SK-N-SH treated with all-trans-retinoic acid at 6 μM for 48 hours (cell line): ENCODE results near the gene RPA3.

ENCODE experiments used
- ATAC-seq: fragments of 200-7000 bp; cut with Tn5 transposase; 3 replicates; pipeline ENCODE4 v1.9.1; 2020; ENCODE audit warnings: mild to moderate bottlenecking, moderate library complexity
- BACH2 ChIP-seq: fragments of 250-450 bp; sonication (Bioruptor Pico); IDR thresholded peaks from 2 replicates; pipeline ENCODE4 v1.9.0; 2021; ENCODE audit warnings: mild to moderate bottlenecking, borderline replicate concordance
- CSRNP3 ChIP-seq: fragments of 250-450 bp; sonication (Bioruptor Pico); IDR thresholded peaks from 2 replicates; pipeline ENCODE4 v1.5.1; 2021; ENCODE audit warnings: mild to moderate bottlenecking, moderate library complexity
- GLIS3 ChIP-seq: fragments of 250-450 bp; sonication (Bioruptor Pico); IDR thresholded peaks from 2 replicates; pipeline ENCODE4 v1.5.0; 2020; ENCODE audit warnings: mild to moderate bottlenecking, moderate library complexity
- ISL1 ChIP-seq: fragments of 250-450 bp; sonication (Bioruptor Pico); IDR thresholded peaks from 2 replicates; pipeline ENCODE4 v2.1.2; 2022; ENCODE audit warnings: mild to moderate bottlenecking, moderate library complexity
- OSR1 ChIP-seq: fragments of 250-450 bp; sonication (Bioruptor Pico); IDR thresholded peaks from 2 replicates; pipeline ENCODE4 v1.8.0; 2022; ENCODE audit warnings: moderate library complexity, mild to moderate bottlenecking, inconsistent platforms
- POU6F1 ChIP-seq: fragments of 250-450 bp; sonication (Bioruptor Pico); IDR thresholded peaks from 2 replicates; pipeline ENCODE4 v1.8.0; 2021; ENCODE audit warnings: low read depth, mild to moderate bottlenecking, moderate library complexity, borderline replicate concordance
- PPARA ChIP-seq: fragments of 250-450 bp; sonication (Bioruptor Pico); IDR thresholded peaks from 2 replicates; pipeline ENCODE4 v1.5.0; 2020; ENCODE audit warnings: mild to moderate bottlenecking, borderline replicate concordance
- RARB ChIP-seq: fragments of 250-450 bp; sonication (Bioruptor Pico); IDR thresholded peaks from 2 replicates; pipeline ENCODE4 v1.8.0; 2021; ENCODE audit warnings: mild to moderate bottlenecking, moderate library complexity
- SNAI2 ChIP-seq: fragments of 250-450 bp; sonication (Bioruptor Pico); IDR thresholded peaks from 2 replicates; pipeline ENCODE4 v1.5.0; 2020; ENCODE audit warnings: mild to moderate bottlenecking, moderate library complexity
- TCF4 ChIP-seq: fragments of 250-450 bp; sonication (Bioruptor Pico); IDR thresholded peaks from 2 replicates; pipeline ENCODE4 v1.8.0; 2021; ENCODE audit warnings: mild to moderate bottlenecking, moderate library complexity, borderline replicate concordance
- TOX ChIP-seq: fragments of 250-450 bp; sonication (Bioruptor Pico); IDR thresholded peaks from 2 replicates; pipeline ENCODE4 v1.8.0; 2021; ENCODE audit warnings: mild to moderate bottlenecking, moderate library complexity, borderline replicate concordance
- ZC3H10 ChIP-seq: fragments of 250-450 bp; sonication (Bioruptor Pico); IDR thresholded peaks from 2 replicates; pipeline ENCODE4 v1.5.1; 2021; ENCODE audit warnings: mild to moderate bottlenecking, moderate library complexity
- ZFP3 ChIP-seq: fragments of 250-450 bp; sonication (Bioruptor Pico); IDR thresholded peaks from 2 replicates; pipeline ENCODE4 v1.5.0; 2020; ENCODE audit warnings: mild to moderate bottlenecking, moderate library complexity
- ZNF565 ChIP-seq: fragments of 450-650 bp; formaldehyde crosslinking; conservative IDR thresholded peaks from 2 replicates; pipeline ENCODE4 v1.5.0; 2020; ENCODE audit warnings: low read depth, mild to moderate bottlenecking, moderate library complexity
- ZNF70 ChIP-seq: fragments of 450-650 bp; formaldehyde crosslinking; IDR thresholded peaks from 2 replicates; pipeline ENCODE4 v1.5.0; 2020; ENCODE audit warnings: mild to moderate bottlenecking, moderate library complexity
- ZNF8 ChIP-seq: fragments of 450-650 bp; formaldehyde crosslinking; IDR thresholded peaks from 2 replicates; pipeline ENCODE4 v1.5.0; 2020; ENCODE audit warnings: mild to moderate bottlenecking, moderate library complexity
- TF ChIP-seq, protein P1 (sequence below): fragments of 250-450 bp; sonication (Bioruptor Pico); IDR thresholded peaks from 2 replicates; pipeline ENCODE4 v1.5.1; 2020; ENCODE audit warnings: low read depth, mild to moderate bottlenecking, moderate library complexity
- TF ChIP-seq, protein P2 (sequence below): fragments of 250-450 bp; sonication (Bioruptor Pico); IDR thresholded peaks from 2 replicates; pipeline ENCODE4 v1.5.0; 2020; ENCODE audit warnings: mild to moderate bottlenecking, moderate library complexity
- TF ChIP-seq, protein P3 (sequence below): fragments of 250-450 bp; sonication (Bioruptor Pico); IDR thresholded peaks from 2 replicates; pipeline ENCODE4 v1.8.0; 2020; ENCODE audit warnings: mild to moderate bottlenecking, moderate library complexity, borderline replicate concordance

The RPA3 gene

GRCh38 chr7:7650682-7651206, 67.7 kb downstream of the RPA3 start:
- no peak for ATAC-seq
- no peak for TF ChIP-seq PPARA (CRISPR knock-in tag)
- TF ChIP-seq TCF4, result no peak
- TF ChIP-seq ZNF70 (CRISPR knock-in tag), result no peak
- TF ChIP-seq ZC3H10 (CRISPR knock-in tag), result no peak
- TF ChIP-seq ZNF565 (CRISPR knock-in tag), result no peak
- TF ChIP-seq GLIS3 (CRISPR knock-in tag), result no peak
- TF ChIP-seq OSR1, result no peak
- TF ChIP-seq, protein P1, sequence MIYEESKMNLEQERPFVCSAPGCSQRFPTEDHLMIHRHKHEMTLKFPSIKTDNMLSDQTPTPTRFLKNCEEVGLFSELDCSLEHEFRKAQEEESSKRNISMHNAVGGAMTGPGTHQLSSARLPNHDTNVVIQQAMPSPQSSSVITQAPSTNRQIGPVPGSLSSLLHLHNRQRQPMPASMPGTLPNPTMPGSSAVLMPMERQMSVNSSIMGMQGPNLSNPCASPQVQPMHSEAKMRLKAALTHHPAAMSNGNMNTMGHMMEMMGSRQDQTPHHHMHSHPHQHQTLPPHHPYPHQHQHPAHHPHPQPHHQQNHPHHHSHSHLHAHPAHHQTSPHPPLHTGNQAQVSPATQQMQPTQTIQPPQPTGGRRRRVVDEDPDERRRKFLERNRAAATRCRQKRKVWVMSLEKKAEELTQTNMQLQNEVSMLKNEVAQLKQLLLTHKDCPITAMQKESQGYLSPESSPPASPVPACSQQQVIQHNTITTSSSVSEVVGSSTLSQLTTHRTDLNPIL (CRISPR knock-in tag), result no peak
- no peak for TF ChIP-seq POU6F1
- no peak for TF ChIP-seq ISL1 (CRISPR knock-in tag)
- no peak for TF ChIP-seq TOX (CRISPR knock-in tag)
- TF ChIP-seq, all 23 proteins: peak for 0

DNA sequence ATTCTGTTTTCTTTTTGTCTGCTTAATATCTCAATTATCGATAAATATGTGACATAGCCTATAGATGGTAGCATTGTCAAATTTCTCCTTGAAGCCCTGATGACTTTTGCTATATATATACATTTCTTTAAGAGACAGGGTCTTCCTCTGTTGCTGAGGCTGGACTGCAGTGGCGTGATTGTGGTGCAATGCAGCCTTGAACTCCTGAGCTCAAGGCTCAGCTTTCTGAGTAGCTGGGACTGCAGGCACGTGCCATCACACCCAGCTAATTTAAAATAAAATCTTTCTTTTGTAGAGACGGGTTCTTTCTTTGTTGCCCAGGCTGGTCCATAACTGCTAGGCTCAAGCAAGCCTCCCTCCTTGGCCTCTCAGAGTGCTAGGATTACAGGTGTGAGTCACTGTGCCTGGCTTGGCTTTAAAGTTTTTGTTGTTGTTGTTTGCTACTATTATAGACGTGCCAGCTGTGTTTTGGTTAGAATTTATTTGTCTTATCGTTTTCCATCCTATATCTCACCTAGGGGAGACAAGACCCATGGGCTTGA, 70.8 kb downstream of the RPA3 start:
- TF ChIP-seq GLIS3 (CRISPR knock-in tag) (no peak), ZNF8 (no peak), PPARA (CRISPR knock-in tag) (no peak), TCF4 (no peak), BACH2 (CRISPR knock-in tag) (no peak), RARB (CRISPR knock-in tag) (no peak), CSRNP3 (CRISPR knock-in tag) (no peak), ZNF565 (CRISPR knock-in tag) (no peak), OSR1 (no peak), ISL1 (CRISPR knock-in tag) (no peak), SNAI2 (CRISPR knock-in tag) (no peak), ZFP3 (CRISPR knock-in tag) (no peak), ZC3H10 (CRISPR knock-in tag) (no peak), TOX (CRISPR knock-in tag) (no peak), ZNF70 (CRISPR knock-in tag) (no peak), POU6F1 (no peak)
- TF ChIP-seq, protein P2, sequence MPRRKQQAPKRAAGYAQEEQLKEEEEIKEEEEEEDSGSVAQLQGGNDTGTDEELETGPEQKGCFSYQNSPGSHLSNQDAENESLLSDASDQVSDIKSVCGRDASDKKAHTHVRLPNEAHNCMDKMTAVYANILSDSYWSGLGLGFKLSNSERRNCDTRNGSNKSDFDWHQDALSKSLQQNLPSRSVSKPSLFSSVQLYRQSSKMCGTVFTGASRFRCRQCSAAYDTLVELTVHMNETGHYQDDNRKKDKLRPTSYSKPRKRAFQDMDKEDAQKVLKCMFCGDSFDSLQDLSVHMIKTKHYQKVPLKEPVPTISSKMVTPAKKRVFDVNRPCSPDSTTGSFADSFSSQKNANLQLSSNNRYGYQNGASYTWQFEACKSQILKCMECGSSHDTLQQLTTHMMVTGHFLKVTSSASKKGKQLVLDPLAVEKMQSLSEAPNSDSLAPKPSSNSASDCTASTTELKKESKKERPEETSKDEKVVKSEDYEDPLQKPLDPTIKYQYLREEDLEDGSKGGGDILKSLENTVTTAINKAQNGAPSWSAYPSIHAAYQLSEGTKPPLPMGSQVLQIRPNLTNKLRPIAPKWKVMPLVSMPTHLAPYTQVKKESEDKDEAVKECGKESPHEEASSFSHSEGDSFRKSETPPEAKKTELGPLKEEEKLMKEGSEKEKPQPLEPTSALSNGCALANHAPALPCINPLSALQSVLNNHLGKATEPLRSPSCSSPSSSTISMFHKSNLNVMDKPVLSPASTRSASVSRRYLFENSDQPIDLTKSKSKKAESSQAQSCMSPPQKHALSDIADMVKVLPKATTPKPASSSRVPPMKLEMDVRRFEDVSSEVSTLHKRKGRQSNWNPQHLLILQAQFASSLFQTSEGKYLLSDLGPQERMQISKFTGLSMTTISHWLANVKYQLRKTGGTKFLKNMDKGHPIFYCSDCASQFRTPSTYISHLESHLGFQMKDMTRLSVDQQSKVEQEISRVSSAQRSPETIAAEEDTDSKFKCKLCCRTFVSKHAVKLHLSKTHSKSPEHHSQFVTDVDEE (CRISPR knock-in tag), result no peak
- TF ChIP-seq, protein P3, sequence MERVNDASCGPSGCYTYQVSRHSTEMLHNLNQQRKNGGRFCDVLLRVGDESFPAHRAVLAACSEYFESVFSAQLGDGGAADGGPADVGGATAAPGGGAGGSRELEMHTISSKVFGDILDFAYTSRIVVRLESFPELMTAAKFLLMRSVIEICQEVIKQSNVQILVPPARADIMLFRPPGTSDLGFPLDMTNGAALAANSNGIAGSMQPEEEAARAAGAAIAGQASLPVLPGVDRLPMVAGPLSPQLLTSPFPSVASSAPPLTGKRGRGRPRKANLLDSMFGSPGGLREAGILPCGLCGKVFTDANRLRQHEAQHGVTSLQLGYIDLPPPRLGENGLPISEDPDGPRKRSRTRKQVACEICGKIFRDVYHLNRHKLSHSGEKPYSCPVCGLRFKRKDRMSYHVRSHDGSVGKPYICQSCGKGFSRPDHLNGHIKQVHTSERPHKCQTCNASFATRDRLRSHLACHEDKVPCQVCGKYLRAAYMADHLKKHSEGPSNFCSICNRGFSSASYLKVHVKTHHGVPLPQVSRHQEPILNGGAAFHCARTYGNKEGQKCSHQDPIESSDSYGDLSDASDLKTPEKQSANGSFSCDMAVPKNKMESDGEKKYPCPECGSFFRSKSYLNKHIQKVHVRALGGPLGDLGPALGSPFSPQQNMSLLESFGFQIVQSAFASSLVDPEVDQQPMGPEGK (CRISPR knock-in tag), result no peak
- TF ChIP-seq, protein P1 (CRISPR knock-in tag), result no peak
- no peak for ATAC-seq
